Kidney (tissue), 14 donors: ENCODE measurements around the gene CWC25. TPM values are rescaled to one million over a fixed set of nuclear protein-coding genes. Genes with fewer than 3 reads are reported as not detected.

Source experiments
- DNase-seq, 5 donors: peaks; one replicate each; pipeline ENCODE4 v3.0.0-alpha.2; 2013 to 2020
- FAIRE-seq: peaks from 2 replicates; lab custom pipeline; 2012; peaks lifted over from hg19 to GRCh38; lab: Jason Lieb, UNC
- H3K27ac ChIP-seq, 2 donors: one replicate each; pipeline ENCODE4 v1.7.0; 2013; ENCODE audit warnings: low read depth in 2 of 2, low read length in 2 of 2, inconsistent platforms in 1 of 2
- H3K27me3 ChIP-seq: one replicate; pipeline ENCODE4 v1.7.1; 2013; ENCODE audit warnings: low read length, inconsistent platforms; ENCODE audit not compliant: control insufficient read depth, insufficient read depth
- H3K36me3 ChIP-seq, 3 donors: one replicate each; pipeline versions ENCODE4 v1.7.0 to v1.7.1; 2013; ENCODE audit warnings: low read length in 3 of 3, control low read depth in 1 of 3, inconsistent platforms in 1 of 3; ENCODE audit not compliant: insufficient read depth in 3 of 3, control insufficient read depth in 2 of 3
- H3K4me1 ChIP-seq, 3 donors: one replicate each; pipeline versions ENCODE4 v1.7.0 to v1.7.1; 2013; ENCODE audit warnings: low read length in 3 of 3, inconsistent platforms in 1 of 3, low read depth in 1 of 3; ENCODE audit not compliant: control insufficient read depth in 2 of 3, insufficient read depth in 2 of 3
- H3K4me3 ChIP-seq, 3 donors: one replicate each; pipeline versions ENCODE4 v1.7.0 to v1.8.1; 2013; ENCODE audit warnings: low read length in 3 of 3, control low read depth in 1 of 3, inconsistent platforms in 1 of 3
- H3K9ac ChIP-seq, 3 donors: one replicate each; pipeline versions ENCODE4 v1.7.0 to v1.7.1; 2013; ENCODE audit warnings: low read length in 3 of 3, control low read depth in 1 of 3, inconsistent platforms in 1 of 3
- H3K9me3 ChIP-seq, 3 donors: one replicate each; pipeline versions ENCODE4 v1.7.0 to v1.7.1; 2013; ENCODE audit warnings: low read length in 3 of 3, control low read depth in 1 of 3, inconsistent platforms in 1 of 3; ENCODE audit not compliant: control insufficient read depth in 2 of 3, insufficient read depth in 1 of 3
- intact Hi-C: fragments of 100-400 bp; cut with DNase I; formaldehyde crosslinking; loops from one replicate; pipeline ENCODE4 v1.11.1; 2022
- microRNA-seq: library from miRNA; unstranded; fragments of <30 nt; microRNA quantifications from one replicate; pipeline ENCODE4 v1.2.0, GENCODE V29; 2020
- polyA plus RNA-seq: library from polyadenylated mRNA; stranded (reverse); fragments of 350-450 nt; fragmentation: Illumina TruSeq; extraction: RNeasy Lipid Tissue Mini Kit (QIAGEN cat#74804); gene quantifications from one replicate; pipeline ENCODE4 v1.2.3, GENCODE V29; 2014; ENCODE audit warnings: low read depth, low replicate concordance; ENCODE audit not compliant: insufficient read depth
- total RNA-seq: library from RNA; stranded (reverse); fragmentation: NEBNext Ultra II Directional; extraction: Animal tissue kit (Norgen Biotek cat#: 25700); gene quantifications from one replicate; pipeline ENCODE4 v1.2.1, GENCODE V29; 2021
- TF ChIP-seq, protein P1 (sequence below): IDR thresholded peaks from 3 replicates; pipeline ENCODE4 v1.5.1; 2012; ENCODE audit warnings: mild to moderate bottlenecking, moderate library complexity, borderline replicate concordance; ENCODE audit not compliant: insufficient read depth; ENCODE audit errors: extremely low read depth
- donor health status: control.
- donor health status: control.
- donor health status: control.
- donor health status: control.
- donor health status: control.
- donor health status: DM: yes; HTN: yes; CAD: no.
- donor health status: Normal renal cell carcinoma (clear cell type).

Gene CWC25
- total and polyA plus RNA-seq, 2 donors from 2014 or later = 12.9 to 25.7 TPM

DNA sequence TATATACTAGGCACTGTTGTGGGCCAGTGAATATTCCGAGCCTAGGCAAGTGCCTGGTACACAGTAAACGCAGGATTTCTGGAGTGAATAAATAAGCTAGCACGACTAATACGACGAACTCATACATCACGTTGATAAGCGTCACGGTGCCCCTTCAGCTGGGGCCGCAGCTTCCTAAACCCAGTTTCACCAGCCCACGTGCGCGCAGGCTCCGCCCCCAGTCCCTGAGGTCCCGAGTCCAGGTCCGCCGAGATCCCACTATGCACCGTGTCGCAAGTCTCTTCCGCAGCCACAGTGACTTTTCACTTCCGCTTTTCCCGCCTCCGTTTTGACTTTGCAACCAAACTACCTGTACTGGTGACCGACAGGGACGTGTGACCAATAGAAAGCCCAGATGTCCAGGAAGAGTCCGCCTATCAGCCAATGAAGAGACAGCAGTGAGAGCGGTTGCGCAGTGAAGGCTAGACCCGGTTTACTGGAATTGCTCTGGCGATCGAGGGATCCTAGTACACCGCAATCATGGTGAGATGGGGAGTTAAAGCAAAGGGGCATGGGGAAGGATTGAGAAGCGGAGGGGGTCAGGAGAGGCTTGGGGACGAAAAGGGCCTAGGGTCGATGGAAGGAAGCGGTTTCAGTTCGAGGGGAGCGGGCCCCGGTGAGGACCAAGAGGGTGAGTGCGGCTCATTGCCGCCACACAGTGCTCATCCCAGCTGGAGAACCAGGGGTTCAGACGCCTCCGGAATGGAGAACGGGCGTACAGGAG is 72.6 kb downstream of the CWC25 start, which contains the start of gene PSMB3:
Gene PSMB3 (plus strand): TSS at position 434 of the 763 bp plus-strand sequence. CDS start 86 bp downstream, at position 520.
- intact Hi-C loops = no loop called here
- peaks cover 0 to 10% (median 8%) of the 10 kb centered on the region in 3 donors for H3K36me3 ChIP-seq
- no peaks in the 10 kb centered on the region for H3K9me3 ChIP-seq
- FAIRE-seq = no peak
- H3K4me1 ChIP-seq = peaks cover 0 to 32% (median 10%) of the 10 kb centered on the region in 3 donors
- TF ChIP-seq, protein P1, sequence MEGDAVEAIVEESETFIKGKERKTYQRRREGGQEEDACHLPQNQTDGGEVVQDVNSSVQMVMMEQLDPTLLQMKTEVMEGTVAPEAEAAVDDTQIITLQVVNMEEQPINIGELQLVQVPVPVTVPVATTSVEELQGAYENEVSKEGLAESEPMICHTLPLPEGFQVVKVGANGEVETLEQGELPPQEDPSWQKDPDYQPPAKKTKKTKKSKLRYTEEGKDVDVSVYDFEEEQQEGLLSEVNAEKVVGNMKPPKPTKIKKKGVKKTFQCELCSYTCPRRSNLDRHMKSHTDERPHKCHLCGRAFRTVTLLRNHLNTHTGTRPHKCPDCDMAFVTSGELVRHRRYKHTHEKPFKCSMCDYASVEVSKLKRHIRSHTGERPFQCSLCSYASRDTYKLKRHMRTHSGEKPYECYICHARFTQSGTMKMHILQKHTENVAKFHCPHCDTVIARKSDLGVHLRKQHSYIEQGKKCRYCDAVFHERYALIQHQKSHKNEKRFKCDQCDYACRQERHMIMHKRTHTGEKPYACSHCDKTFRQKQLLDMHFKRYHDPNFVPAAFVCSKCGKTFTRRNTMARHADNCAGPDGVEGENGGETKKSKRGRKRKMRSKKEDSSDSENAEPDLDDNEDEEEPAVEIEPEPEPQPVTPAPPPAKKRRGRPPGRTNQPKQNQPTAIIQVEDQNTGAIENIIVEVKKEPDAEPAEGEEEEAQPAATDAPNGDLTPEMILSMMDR = no peak
- H3K27me3 ChIP-seq = no peaks in the 10 kb centered on the region
- H3K27ac ChIP-seq = peak within 1 kb of the TSS; percentile 81 to 96
- H3K4me3 ChIP-seq = peak within 1 kb of the TSS; percentile 93 to 100 (median 98)
- DNase-seq = peak; percentile 98 to 100 (median 99)
- peak within 1 kb of the TSS; percentile 86 to 99 (median 96) for H3K9ac ChIP-seq

DNA sequence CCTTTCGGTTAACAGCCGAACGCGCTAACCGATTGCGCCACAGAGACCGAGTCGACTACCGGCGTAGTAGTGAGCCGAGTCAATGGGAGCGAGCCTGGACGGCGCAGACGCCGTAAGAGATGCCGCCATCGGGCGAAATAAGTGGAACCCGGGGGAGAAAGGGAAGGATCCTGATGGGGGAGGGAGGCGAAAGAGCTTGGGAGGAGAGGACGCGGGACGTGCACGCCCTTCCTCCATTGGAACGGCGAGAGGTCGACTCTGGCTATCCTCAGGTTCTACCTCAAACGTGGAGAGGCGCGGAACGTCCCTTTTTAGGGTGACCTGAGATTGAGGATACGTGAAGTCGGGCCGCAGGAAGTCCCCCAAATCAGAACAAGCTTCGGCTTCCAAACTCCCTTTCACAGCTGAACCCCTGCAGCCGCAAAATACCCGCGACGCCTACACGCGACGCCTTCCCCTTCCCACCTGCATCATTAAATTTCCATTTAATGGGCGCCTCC is 73.3 kb downstream of the CWC25 start:
- peaks cover 0 to 32% (median 12%) of the 10 kb centered on the region in 3 donors for H3K4me1 ChIP-seq
- FAIRE-seq (no peak), DNase-seq (peak; percentile 90 to 95 (median 94))
- intact Hi-C loops = no loop called here
- H3K9me3 ChIP-seq = no peaks in the 10 kb centered on the region
- TF ChIP-seq, protein P1 = no peak
- peaks cover 0 to 10% (median 8%) of the 10 kb centered on the region in 3 donors for H3K36me3 ChIP-seq
- H3K27ac ChIP-seq = peak overlapping the region; percentile 81 to 96
- peak overlapping the region; percentile 93 to 100 (median 98) for H3K4me3 ChIP-seq
- no peaks in the 10 kb centered on the region for H3K27me3 ChIP-seq
- H3K9ac ChIP-seq = peak overlapping the region; percentile 76 to 96 (median 86)

GRCh38 chr17:38751144-38751807 is 73.8 kb downstream of the CWC25 start:
- Histone ChIP-seq H3K4me1 (peaks cover 0 to 38% (median 17%) of the 10 kb centered on the region in 3 donors), H3K4me3 (peak overlapping the region; percentile 44 to 100 (median 57))
- no peak for FAIRE-seq

More at GRCh38 chr17:38751144-38751807, 73.8 kb downstream of the CWC25 start:
- H3K27ac ChIP-seq = peak overlapping the region; percentile 23 to 96
- H3K27me3 ChIP-seq = no peaks in the 10 kb centered on the region
- H3K9me3 ChIP-seq = no peaks in the 10 kb centered on the region
- DNase-seq = no peak
- peaks cover 0 to 10% (median 6%) of the 10 kb centered on the region in 3 donors for H3K36me3 ChIP-seq
- H3K9ac ChIP-seq = peak overlapping the region in 2 of 3 donors; percentile 2 to 4
- TF ChIP-seq, protein P1 = no peak
- intact Hi-C loops = no loop called here

Small RNAs within 50 kb of the gene (microRNA-seq; reads per million reads assigned to microRNA genes)
- gene MIR4727 = not detected

Other genes with a start within 250 kb of the CWC25 start
- 6.1 TPM for gene SRCIN1, start 219.4 kb downstream of the CWC25 start, total RNA-seq
- gene SRCIN1, start 219.4 kb downstream of the CWC25 start, polyA plus RNA-seq = 0.34 TPM
- gene EPOP, start 150.4 kb downstream of the CWC25 start, total RNA-seq = 1.3 TPM
- 0.49 TPM for gene EPOP, start 150.4 kb downstream of the CWC25 start, polyA plus RNA-seq
- 199 TPM for gene MLLT6, start 120.0 kb downstream of the CWC25 start, total RNA-seq
- 34.3 TPM for gene MLLT6, start 120.0 kb downstream of the CWC25 start, polyA plus RNA-seq
- gene CISD3, start 95.0 kb downstream of the CWC25 start, total RNA-seq = 37.7 TPM
- gene CISD3, start 95.0 kb downstream of the CWC25 start, polyA plus RNA-seq = 152 TPM
- 62.2 TPM for gene PCGF2, start 77.0 kb downstream of the CWC25 start, total RNA-seq
- 111 TPM for gene PCGF2, start 77.0 kb downstream of the CWC25 start, polyA plus RNA-seq
- 156 TPM for gene PSMB3, start 72.6 kb downstream of the CWC25 start, total RNA-seq
- gene PSMB3, start 72.6 kb downstream of the CWC25 start, polyA plus RNA-seq = 347 TPM
- gene PIP4K2B, start 25.8 kb downstream of the CWC25 start, total RNA-seq = 41.2 TPM
- 15.3 TPM for gene PIP4K2B, start 25.8 kb downstream of the CWC25 start, polyA plus RNA-seq
- 1,183 TPM for gene RPL23, start 28.4 kb upstream of the CWC25 start, total RNA-seq
- gene RPL23, start 28.4 kb upstream of the CWC25 start, polyA plus RNA-seq = 2,399 TPM
- 138 TPM for gene LASP1, start 44.7 kb upstream of the CWC25 start, total RNA-seq
- gene LASP1, start 44.7 kb upstream of the CWC25 start, polyA plus RNA-seq = 62.5 TPM
- gene FBXO47, start 142.1 kb upstream of the CWC25 start, total RNA-seq = not detected
- gene FBXO47, start 142.1 kb upstream of the CWC25 start, polyA plus RNA-seq = not detected